Neural cell (in vitro differentiated cells): ENCODE data around the gene ASAP3. TPM values are rescaled to one million over a fixed set of nuclear protein-coding genes. Genes with fewer than 3 reads are reported as not detected.

ENCODE experiments used
- H2AFZ ChIP-seq: fragments of 200-600, 300-800 bp; sonication (generic), shearing (Covaris generic); 2 replicates; pipeline ENCODE4 v1.6.0; 2014; ENCODE audit warnings: low read depth, mild to moderate bottlenecking, antibody characterized with exemption, low read length, moderate library complexity
- H3F3A ChIP-seq: fragments of 200-600 bp; shearing (Covaris generic); 2 replicates; pipeline ENCODE4 v1.6.1; 2016; ENCODE audit warnings: mild to moderate bottlenecking, moderate library complexity, mixed read lengths, antibody characterized with exemption, low read length; ENCODE audit not compliant: insufficient read depth, poor library complexity, severe bottlenecking
- H3K27ac ChIP-seq: fragments of 200-600, 300-800 bp; sonication (generic), shearing (Covaris generic); 2 replicates; pipeline ENCODE4 v1.5.1; 2014; ENCODE audit warnings: mild to moderate bottlenecking, low read length, moderate library complexity
- H3K27me3 ChIP-seq: fragments of 300-800, 200-600 bp; sonication (generic), shearing (Covaris generic); 2 replicates; pipeline ENCODE4 v1.6.0; 2014; ENCODE audit warnings: mild to moderate bottlenecking, low read depth, low read length, moderate library complexity; ENCODE audit not compliant: insufficient read depth
- H3K36me3 ChIP-seq: fragments of 300-800, 200-600 bp; sonication (generic), shearing (Covaris generic); 2 replicates; pipeline ENCODE4 v1.5.1; 2014; ENCODE audit warnings: mild to moderate bottlenecking, antibody characterized with exemption, low read length, moderate library complexity; ENCODE audit not compliant: insufficient read depth
- H3K4me2 ChIP-seq: fragments of 300-800, 200-600 bp; sonication (generic), shearing (Covaris generic); 2 replicates; pipeline ENCODE4 v1.6.0; 2014; ENCODE audit warnings: mild to moderate bottlenecking, low read length
- H3K4me3 ChIP-seq: fragments of 300-800, 200-600 bp; sonication (generic), shearing (Covaris generic); 2 replicates; pipeline ENCODE4 v1.5.1; 2014; ENCODE audit warnings: mild to moderate bottlenecking, low read length, moderate library complexity
- H3K79me2 ChIP-seq: fragments of 200-600 bp; shearing (Covaris generic); replicated peaks from 2 replicates; pipeline ENCODE4 v1.6.0; 2014; ENCODE audit warnings: mild to moderate bottlenecking, low read length, moderate library complexity; ENCODE audit not compliant: insufficient read depth
- H3K9ac ChIP-seq: fragments of 300-800, 200-600 bp; sonication (generic), shearing (Covaris generic); 2 replicates; pipeline ENCODE4 v1.6.1; 2016; ENCODE audit warnings: mild to moderate bottlenecking, low read length, mixed read lengths
- H3K9me2 ChIP-seq: fragments of 200-600 bp; shearing (Covaris generic); 2 replicates; pipeline ENCODE4 v1.6.1; 2016; ENCODE audit warnings: mild to moderate bottlenecking, low read length, mixed read lengths; ENCODE audit not compliant: insufficient read depth
- H3K9me3 ChIP-seq: fragments of 200-600, 300-800 bp; sonication (generic), shearing (Covaris generic); 2 replicates; pipeline ENCODE4 v1.6.1; 2016; ENCODE audit warnings: mild to moderate bottlenecking, mixed run types, low read length, moderate library complexity, mixed read lengths
- H4K20me1 ChIP-seq: fragments of 200-600 bp; shearing (Covaris generic); 2 replicates; pipeline ENCODE4 v1.6.1; 2016; ENCODE audit warnings: mild to moderate bottlenecking, mixed run types; ENCODE audit not compliant: insufficient read depth
- EP300 ChIP-seq: fragments of 450-650 bp; conservative IDR thresholded peaks from 2 replicates; pipeline ENCODE4 v1.6.1; 2014; ENCODE audit warnings: antibody characterized with exemption, mild to moderate bottlenecking, moderate library complexity; ENCODE audit not compliant: poor library complexity, severe bottlenecking
- EZH2 ChIP-seq: fragments of 200-600, 300-800 bp; shearing (Covaris generic), sonication (generic); IDR thresholded peaks from 2 replicates; pipeline ENCODE4 v1.6.1; 2014; ENCODE audit warnings: antibody characterized with exemption, low read length, borderline replicate concordance, mild to moderate bottlenecking; ENCODE audit not compliant: insufficient read depth, poor library complexity, severe bottlenecking
- MXI1 ChIP-seq: fragments of 450-650 bp; conservative IDR thresholded peaks from 2 replicates; pipeline ENCODE4 v1.6.1; 2014; ENCODE audit warnings: antibody characterized with exemption, mild to moderate bottlenecking; ENCODE audit not compliant: poor library complexity, severe bottlenecking
- POLR2AphosphoS5 ChIP-seq: IDR thresholded peaks from 2 replicates; pipeline ENCODE4 v1.6.1; 2012
- RAD21 ChIP-seq: fragments of 450-650 bp; conservative IDR thresholded peaks from 2 replicates; pipeline ENCODE4 v1.6.1; 2014; ENCODE audit warnings: antibody characterized with exemption, mild to moderate bottlenecking, moderate library complexity
- SMC3 ChIP-seq: fragments of 450-650 bp; conservative IDR thresholded peaks from 2 replicates; pipeline ENCODE4 v1.6.1; 2014; ENCODE audit warnings: antibody characterized with exemption, mild to moderate bottlenecking, moderate library complexity; ENCODE audit not compliant: poor library complexity
- TAF1 ChIP-seq: IDR thresholded peaks from 2 replicates; pipeline ENCODE4 v1.6.1; 2012; ENCODE audit warnings: low read depth
- polyA plus RNA-seq: library from polyadenylated mRNA; depleted of rRNA; stranded (reverse); fragments of >200 nt; gene quantifications from 2 replicates; pipeline ENCODE4 v1.2.3, GENCODE V29; 2014
- TF ChIP-seq, protein P1 (sequence below): IDR thresholded peaks from 2 replicates; pipeline ENCODE4 v1.6.1; 2012; ENCODE audit warnings: borderline replicate concordance
- TF ChIP-seq, protein P2 (sequence below): fragments of 450-650 bp; IDR thresholded peaks from 2 replicates; pipeline ENCODE4 v1.5.1; 2014; ENCODE audit warnings: antibody characterized with exemption, mild to moderate bottlenecking, moderate library complexity; ENCODE audit not compliant: poor library complexity, severe bottlenecking

ASAP3 gene
- polyA plus RNA-seq, 1 donor from 2014 or later, result 24.9 TPM

GRCh38 chr1:23517581-23517980 is 33.6 kb upstream of the ASAP3 start:
- Histone ChIP-seq H3K27ac (no peak overlapping the region), H3K4me3 (no peak overlapping the region), H3F3A (no peaks in the 10 kb centered on the region), H3K27me3 (no peaks in the 10 kb centered on the region), H4K20me1 (no peaks in the 10 kb centered on the region), H3K9ac (no peak overlapping the region), H3K9me3 (no peaks in the 10 kb centered on the region), H2AFZ (no peak overlapping the region), H3K36me3 (no peaks in the 10 kb centered on the region), H3K9me2 (no peaks in the 10 kb centered on the region), H3K4me2 (no peak overlapping the region), H3K79me2 (no peaks in the 10 kb centered on the region)
- no peak for TF ChIP-seq EP300
- TF ChIP-seq POLR2AphosphoS5, result no peak
- TF ChIP-seq MXI1, result no peak
- TF ChIP-seq EZH2, result no peak
- TF ChIP-seq, protein P1, sequence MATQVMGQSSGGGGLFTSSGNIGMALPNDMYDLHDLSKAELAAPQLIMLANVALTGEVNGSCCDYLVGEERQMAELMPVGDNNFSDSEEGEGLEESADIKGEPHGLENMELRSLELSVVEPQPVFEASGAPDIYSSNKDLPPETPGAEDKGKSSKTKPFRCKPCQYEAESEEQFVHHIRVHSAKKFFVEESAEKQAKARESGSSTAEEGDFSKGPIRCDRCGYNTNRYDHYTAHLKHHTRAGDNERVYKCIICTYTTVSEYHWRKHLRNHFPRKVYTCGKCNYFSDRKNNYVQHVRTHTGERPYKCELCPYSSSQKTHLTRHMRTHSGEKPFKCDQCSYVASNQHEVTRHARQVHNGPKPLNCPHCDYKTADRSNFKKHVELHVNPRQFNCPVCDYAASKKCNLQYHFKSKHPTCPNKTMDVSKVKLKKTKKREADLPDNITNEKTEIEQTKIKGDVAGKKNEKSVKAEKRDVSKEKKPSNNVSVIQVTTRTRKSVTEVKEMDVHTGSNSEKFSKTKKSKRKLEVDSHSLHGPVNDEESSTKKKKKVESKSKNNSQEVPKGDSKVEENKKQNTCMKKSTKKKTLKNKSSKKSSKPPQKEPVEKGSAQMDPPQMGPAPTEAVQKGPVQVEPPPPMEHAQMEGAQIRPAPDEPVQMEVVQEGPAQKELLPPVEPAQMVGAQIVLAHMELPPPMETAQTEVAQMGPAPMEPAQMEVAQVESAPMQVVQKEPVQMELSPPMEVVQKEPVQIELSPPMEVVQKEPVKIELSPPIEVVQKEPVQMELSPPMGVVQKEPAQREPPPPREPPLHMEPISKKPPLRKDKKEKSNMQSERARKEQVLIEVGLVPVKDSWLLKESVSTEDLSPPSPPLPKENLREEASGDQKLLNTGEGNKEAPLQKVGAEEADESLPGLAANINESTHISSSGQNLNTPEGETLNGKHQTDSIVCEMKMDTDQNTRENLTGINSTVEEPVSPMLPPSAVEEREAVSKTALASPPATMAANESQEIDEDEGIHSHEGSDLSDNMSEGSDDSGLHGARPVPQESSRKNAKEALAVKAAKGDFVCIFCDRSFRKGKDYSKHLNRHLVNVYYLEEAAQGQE, result no peak
- no peak for TF ChIP-seq SMC3
- TF ChIP-seq, protein P2, sequence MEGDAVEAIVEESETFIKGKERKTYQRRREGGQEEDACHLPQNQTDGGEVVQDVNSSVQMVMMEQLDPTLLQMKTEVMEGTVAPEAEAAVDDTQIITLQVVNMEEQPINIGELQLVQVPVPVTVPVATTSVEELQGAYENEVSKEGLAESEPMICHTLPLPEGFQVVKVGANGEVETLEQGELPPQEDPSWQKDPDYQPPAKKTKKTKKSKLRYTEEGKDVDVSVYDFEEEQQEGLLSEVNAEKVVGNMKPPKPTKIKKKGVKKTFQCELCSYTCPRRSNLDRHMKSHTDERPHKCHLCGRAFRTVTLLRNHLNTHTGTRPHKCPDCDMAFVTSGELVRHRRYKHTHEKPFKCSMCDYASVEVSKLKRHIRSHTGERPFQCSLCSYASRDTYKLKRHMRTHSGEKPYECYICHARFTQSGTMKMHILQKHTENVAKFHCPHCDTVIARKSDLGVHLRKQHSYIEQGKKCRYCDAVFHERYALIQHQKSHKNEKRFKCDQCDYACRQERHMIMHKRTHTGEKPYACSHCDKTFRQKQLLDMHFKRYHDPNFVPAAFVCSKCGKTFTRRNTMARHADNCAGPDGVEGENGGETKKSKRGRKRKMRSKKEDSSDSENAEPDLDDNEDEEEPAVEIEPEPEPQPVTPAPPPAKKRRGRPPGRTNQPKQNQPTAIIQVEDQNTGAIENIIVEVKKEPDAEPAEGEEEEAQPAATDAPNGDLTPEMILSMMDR, result no peak
- TF ChIP-seq RAD21, result no peak
- no peak for TF ChIP-seq TAF1

- no peak overlapping the region for H3K4me2 ChIP-seq
- no peaks in the 10 kb centered on the region for H3K36me3 ChIP-seq
- no peaks in the 10 kb centered on the region for H3K9me3 ChIP-seq
- no peaks in the 10 kb centered on the region for H4K20me1 ChIP-seq
- H3K27ac ChIP-seq, result no peak overlapping the region
- no peaks in the 10 kb centered on the region for H3K27me3 ChIP-seq
- H2AFZ ChIP-seq, result no peak overlapping the region
- no peaks in the 10 kb centered on the region for H3F3A ChIP-seq
- no peaks in the 10 kb centered on the region for H3K9me2 ChIP-seq
- no peak overlapping the region for H3K4me3 ChIP-seq
- no peak overlapping the region for H3K9ac ChIP-seq
- TF ChIP-seq POLR2AphosphoS5 (no peak), EZH2 (no peak), EP300 (no peak), SMC3 (no peak), TAF1 (no peak), MXI1 (no peak), RAD21 (no peak)
- TF ChIP-seq, protein P1, result no peak
- TF ChIP-seq, protein P2, result no peak
- no peaks in the 10 kb centered on the region for H3K79me2 ChIP-seq
These were observed 31.9 kb upstream of the ASAP3 start for GRCh38 chr1:23515905-23516304.
